SK-N-SH (cell line): ENCODE measurements around the gene LAP3. TPM values are rescaled to one million over a fixed set of nuclear protein-coding genes. Genes with fewer than 3 reads are reported as not detected.

ENCODE experiments used
- CTCF ChIA-PET: fragments of 300-600, 350-600 bp; formaldehyde crosslinking; extraction: SDS; loops from one replicate; lab custom pipeline; 2021; lab: Yijun Ruan, JAX
- POLR2A ChIA-PET: fragments of 350-600 bp; sonication (Branson Sonifier 250); formaldehyde crosslinking; extraction: SDS; loops from one replicate; lab custom pipeline; 2020; ENCODE audit warnings: antibody characterized with exemption, inconsistent platforms; lab: Yijun Ruan, JAX
- DNase-seq: peaks from one replicate; pipeline ENCODE4 v3.0.0; 2012
- H2AFZ ChIP-seq: fragments of 200-600 bp; sonication (generic); 2 replicates; pipeline ENCODE4 v1.8.1; 2016; ENCODE audit warnings: antibody characterized with exemption, mild to moderate bottlenecking, low read depth
- H3F3A ChIP-seq: fragments of 200-600 bp; sonication (generic); replicated peaks from 2 replicates; pipeline ENCODE3; 2016; ENCODE audit warnings: antibody characterized with exemption, mild to moderate bottlenecking; ENCODE audit not compliant: insufficient read depth
- H3K27ac ChIP-seq, 2 experiments: fragments of 200-500 bp in 1 of 2; fragments of 200-600 bp in 1 of 2; sonication (Bioruptor generic) in 1 of 2; sonication (generic), shearing (Covaris generic) in 1 of 2; 2 replicates each; pipeline versions ENCODE4 v1.5.1 to v1.6.1; 2014 to 2016; ENCODE audit warnings: low read depth in 2 of 2, inconsistent platforms in 1 of 2, low read length in 1 of 2, mild to moderate bottlenecking in 1 of 2, mixed read lengths in 1 of 2
- H3K27me3 ChIP-seq: fragments of 200-600 bp; sonication (generic), shearing (Covaris generic); 2 replicates; pipeline ENCODE4 v1.6.1; 2016; ENCODE audit warnings: mixed run types; ENCODE audit not compliant: insufficient read depth
- H3K36me3 ChIP-seq, 2 experiments: fragments of 200-500 bp in 1 of 2; fragments of 200-600 bp in 1 of 2; sonication (Bioruptor generic) in 1 of 2; sonication (generic) in 1 of 2; replicated peaks in 1 of 2; 2 replicates each; pipeline versions ENCODE3 to v1.5.1; 2014 to 2016; ENCODE audit warnings: low read length in 1 of 2, mild to moderate bottlenecking in 1 of 2; ENCODE audit not compliant: insufficient read depth in 2 of 2, control insufficient read depth in 1 of 2
- H3K4me1 ChIP-seq, 2 experiments: fragments of 200-500 bp in 1 of 2; fragments of 200-600 bp in 1 of 2; sonication (Bioruptor generic) in 1 of 2; sonication (generic), shearing (Covaris generic) in 1 of 2; 2 replicates each; pipeline versions ENCODE4 v1.5.1 to v1.6.1; 2014 to 2016; ENCODE audit warnings: low read depth in 1 of 2, low read length in 1 of 2, mixed run types in 1 of 2; ENCODE audit not compliant: insufficient read depth in 2 of 2, control insufficient read depth in 1 of 2
- H3K4me2 ChIP-seq: fragments of 200-600 bp; sonication (generic), shearing (Covaris generic); 2 replicates; pipeline ENCODE4 v1.6.1; 2017; ENCODE audit warnings: mixed run types
- H3K4me3 ChIP-seq, 2 experiments: fragments of 200-500 bp in 1 of 2; fragments of 200-600 bp in 1 of 2; sonication (Bioruptor generic) in 1 of 2; sonication (generic), shearing (Covaris generic) in 1 of 2; 2 replicates each; pipeline versions ENCODE4 v1.5.1 to v1.8.1; 2014 to 2016; ENCODE audit warnings: low read depth in 2 of 2, inconsistent platforms in 1 of 2, low read length in 1 of 2, mild to moderate bottlenecking in 1 of 2, mixed read lengths in 1 of 2, moderate library complexity in 1 of 2
- H3K79me2 ChIP-seq: fragments of 200-600 bp; sonication (generic); 2 replicates; pipeline ENCODE4 v1.8.1; 2017; ENCODE audit warnings: mild to moderate bottlenecking; ENCODE audit not compliant: insufficient read depth
- H3K9ac ChIP-seq: fragments of 200-600 bp; sonication (generic); 2 replicates; pipeline ENCODE4 v1.6.1; 2017; ENCODE audit warnings: mixed run types
- H3K9me2 ChIP-seq: fragments of 200-600 bp; sonication (generic); 2 replicates; pipeline ENCODE4 v1.6.1; 2017; ENCODE audit warnings: mixed run types
- H3K9me3 ChIP-seq: fragments of 200-600 bp; sonication (generic); 2 replicates; pipeline ENCODE4 v1.6.1; 2017; ENCODE audit warnings: mixed run types, mild to moderate bottlenecking, moderate library complexity
- H4K20me1 ChIP-seq: fragments of 200-600 bp; sonication (generic); 2 replicates; pipeline ENCODE4 v1.6.1; 2017; ENCODE audit warnings: mild to moderate bottlenecking, mixed run types; ENCODE audit not compliant: insufficient read depth
- FOSL2 ChIP-seq: IDR thresholded peaks from 2 replicates; pipeline ENCODE4 v1.4.0; 2012; ENCODE audit warnings: low read depth, mild to moderate bottlenecking, moderate library complexity, borderline replicate concordance
- GABPA ChIP-seq: IDR thresholded peaks from 2 replicates; pipeline ENCODE4 v1.4.0; 2012; ENCODE audit warnings: low read depth, mild to moderate bottlenecking
- GATA2 ChIP-seq: sonication (generic); formaldehyde crosslinking; IDR thresholded peaks from 2 replicates; pipeline ENCODE4 v1.5.0; 2020; ENCODE audit warnings: mild to moderate bottlenecking, missing genetic modification reagents
- JUND ChIP-seq: IDR thresholded peaks from 2 replicates; pipeline ENCODE4 v1.4.0; 2012
- MEF2A ChIP-seq: IDR thresholded peaks from 2 replicates; pipeline ENCODE4 v1.4.0; 2012; ENCODE audit warnings: low read depth, borderline replicate concordance
- NFIC ChIP-seq: IDR thresholded peaks from 2 replicates; pipeline ENCODE4 v1.4.0; 2012; ENCODE audit warnings: borderline replicate concordance
- RXRA ChIP-seq: IDR thresholded peaks from 2 replicates; pipeline ENCODE4 v1.4.0; 2012; ENCODE audit warnings: low read depth, mild to moderate bottlenecking, borderline replicate concordance
- SIN3A ChIP-seq: IDR thresholded peaks from 2 replicates; pipeline ENCODE4 v1.6.1; 2012; ENCODE audit warnings: low read depth, mild to moderate bottlenecking, low read length, moderate library complexity, borderline replicate concordance
- SMC3 ChIP-seq: IDR thresholded peaks from 2 replicates; pipeline ENCODE4 v1.6.1; 2012; ENCODE audit warnings: low read depth, low read length, improper control_type of control experiment
- TAF1 ChIP-seq: IDR thresholded peaks from 2 replicates; pipeline ENCODE4 v1.6.1; 2012; ENCODE audit warnings: low read depth, mild to moderate bottlenecking, low read length, moderate library complexity, borderline replicate concordance
- TCF12 ChIP-seq: IDR thresholded peaks from 2 replicates; pipeline ENCODE4 v1.4.0; 2012
- YY1 ChIP-seq: IDR thresholded peaks from 2 replicates; pipeline ENCODE4 v1.4.0; 2012; ENCODE audit warnings: low read depth, mild to moderate bottlenecking
- WGBS: methylation state at CpG from one replicate; pipeline ENCODE4 v1.1.6; 2017; ENCODE audit warnings: low lambda C conversion rate; 5-methylcytosine and 5-hydroxymethylcytosine counted together
- polyA plus RNA-seq, 3 experiments: library from polyadenylated mRNA; depleted of rRNA; stranded (reverse); fragments of >200 nt; gene quantifications; 2 replicates each; pipeline ENCODE4 v1.2.3, GENCODE V29; 2012
- TF ChIP-seq, protein P1 (sequence below): IDR thresholded peaks from 2 replicates; pipeline ENCODE4; 2012
- TF ChIP-seq, protein P2 (sequence below): fragments of 200-600 bp; sonication (generic); IDR thresholded peaks from 2 replicates; pipeline ENCODE4 v1.6.1; 2017; ENCODE audit warnings: antibody characterized with exemption, mild to moderate bottlenecking, moderate library complexity
- TF ChIP-seq, protein P3 (sequence below): IDR thresholded peaks from 2 replicates; pipeline ENCODE4 v1.4.0; 2012; ENCODE audit warnings: low read depth, borderline replicate concordance
- TF ChIP-seq, protein P4 (sequence below): IDR thresholded peaks from 2 replicates; pipeline ENCODE4 v1.4.0; 2012; ENCODE audit warnings: low read depth

LAP3 gene
- polyA plus RNA-seq, 1 of the 3 experiments (the other 2 are of a cell fraction) = 53.2 TPM

DNA sequence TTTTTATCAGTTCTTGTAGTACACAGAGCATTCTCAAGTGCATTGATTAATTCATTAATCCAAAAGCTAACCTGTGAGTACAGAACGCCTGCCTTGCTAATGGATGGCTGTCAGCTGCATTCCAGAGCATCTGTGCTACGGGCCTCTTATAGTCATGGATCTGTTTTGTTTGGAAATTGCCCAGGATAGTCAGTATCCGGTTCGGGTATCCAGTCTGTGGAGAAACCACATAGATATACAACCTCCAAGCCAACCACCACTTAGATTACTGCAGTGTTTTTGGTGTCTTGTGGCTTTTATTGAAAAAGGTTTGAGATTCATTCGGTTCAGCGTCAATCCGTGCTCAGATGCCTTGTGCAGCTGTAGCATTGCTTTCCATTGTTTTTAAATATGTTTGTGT, 4.0 kb downstream of the LAP3 start:
- Histone ChIP-seq H3F3A (peaks cover 2% of the 10 kb centered on the region), H4K20me1 (no peaks in the 10 kb centered on the region), H2AFZ (no peak overlapping the region), H3K9ac (no peak overlapping the region), H3K4me3 (no peak overlapping the region), H3K36me3 (peaks cover 12 to 54% of the 10 kb centered on the region in 2 experiments), H3K4me2 (no peak overlapping the region), H3K27me3 (no peaks in the 10 kb centered on the region), H3K27ac (no peak overlapping the region), H3K4me1 (peaks cover 8 to 9% of the 10 kb centered on the region in 2 experiments; a peak in 2 of 4 replicates), H3K79me2 (peaks cover 20% of the 10 kb centered on the region; the same call in 1 of the 2 replicates), H3K9me2 (no peaks in the 10 kb centered on the region), H3K9me3 (no peaks in the 10 kb centered on the region)
- CTCF ChIA-PET = interaction anchor here (1.0 kb wide), 1 partner anchor 227 kb away, joined by 3 read pairs; no protein-coding TSS in a partner anchor
- POLR2A ChIA-PET = no interaction called here
- no peak for DNase-seq
- TF ChIP-seq, protein P1, sequence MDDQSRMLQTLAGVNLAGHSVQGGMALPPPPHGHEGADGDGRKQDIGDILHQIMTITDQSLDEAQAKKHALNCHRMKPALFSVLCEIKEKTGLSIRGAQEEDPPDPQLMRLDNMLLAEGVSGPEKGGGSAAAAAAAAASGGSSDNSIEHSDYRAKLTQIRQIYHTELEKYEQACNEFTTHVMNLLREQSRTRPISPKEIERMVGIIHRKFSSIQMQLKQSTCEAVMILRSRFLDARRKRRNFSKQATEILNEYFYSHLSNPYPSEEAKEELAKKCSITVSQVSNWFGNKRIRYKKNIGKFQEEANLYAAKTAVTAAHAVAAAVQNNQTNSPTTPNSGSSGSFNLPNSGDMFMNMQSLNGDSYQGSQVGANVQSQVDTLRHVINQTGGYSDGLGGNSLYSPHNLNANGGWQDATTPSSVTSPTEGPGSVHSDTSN = no peak
- TF ChIP-seq YY1 (no peak), RXRA (no peak), SMC3 (no peak), FOSL2 (no peak), NFIC (no peak), JUND (no peak), MEF2A (no peak), GABPA (no peak), SIN3A (no peak), GATA2 (no peak), TAF1 (no peak), TCF12 (no peak)
- TF ChIP-seq, protein P2, sequence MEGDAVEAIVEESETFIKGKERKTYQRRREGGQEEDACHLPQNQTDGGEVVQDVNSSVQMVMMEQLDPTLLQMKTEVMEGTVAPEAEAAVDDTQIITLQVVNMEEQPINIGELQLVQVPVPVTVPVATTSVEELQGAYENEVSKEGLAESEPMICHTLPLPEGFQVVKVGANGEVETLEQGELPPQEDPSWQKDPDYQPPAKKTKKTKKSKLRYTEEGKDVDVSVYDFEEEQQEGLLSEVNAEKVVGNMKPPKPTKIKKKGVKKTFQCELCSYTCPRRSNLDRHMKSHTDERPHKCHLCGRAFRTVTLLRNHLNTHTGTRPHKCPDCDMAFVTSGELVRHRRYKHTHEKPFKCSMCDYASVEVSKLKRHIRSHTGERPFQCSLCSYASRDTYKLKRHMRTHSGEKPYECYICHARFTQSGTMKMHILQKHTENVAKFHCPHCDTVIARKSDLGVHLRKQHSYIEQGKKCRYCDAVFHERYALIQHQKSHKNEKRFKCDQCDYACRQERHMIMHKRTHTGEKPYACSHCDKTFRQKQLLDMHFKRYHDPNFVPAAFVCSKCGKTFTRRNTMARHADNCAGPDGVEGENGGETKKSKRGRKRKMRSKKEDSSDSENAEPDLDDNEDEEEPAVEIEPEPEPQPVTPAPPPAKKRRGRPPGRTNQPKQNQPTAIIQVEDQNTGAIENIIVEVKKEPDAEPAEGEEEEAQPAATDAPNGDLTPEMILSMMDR = no peak
- TF ChIP-seq, protein P3, sequence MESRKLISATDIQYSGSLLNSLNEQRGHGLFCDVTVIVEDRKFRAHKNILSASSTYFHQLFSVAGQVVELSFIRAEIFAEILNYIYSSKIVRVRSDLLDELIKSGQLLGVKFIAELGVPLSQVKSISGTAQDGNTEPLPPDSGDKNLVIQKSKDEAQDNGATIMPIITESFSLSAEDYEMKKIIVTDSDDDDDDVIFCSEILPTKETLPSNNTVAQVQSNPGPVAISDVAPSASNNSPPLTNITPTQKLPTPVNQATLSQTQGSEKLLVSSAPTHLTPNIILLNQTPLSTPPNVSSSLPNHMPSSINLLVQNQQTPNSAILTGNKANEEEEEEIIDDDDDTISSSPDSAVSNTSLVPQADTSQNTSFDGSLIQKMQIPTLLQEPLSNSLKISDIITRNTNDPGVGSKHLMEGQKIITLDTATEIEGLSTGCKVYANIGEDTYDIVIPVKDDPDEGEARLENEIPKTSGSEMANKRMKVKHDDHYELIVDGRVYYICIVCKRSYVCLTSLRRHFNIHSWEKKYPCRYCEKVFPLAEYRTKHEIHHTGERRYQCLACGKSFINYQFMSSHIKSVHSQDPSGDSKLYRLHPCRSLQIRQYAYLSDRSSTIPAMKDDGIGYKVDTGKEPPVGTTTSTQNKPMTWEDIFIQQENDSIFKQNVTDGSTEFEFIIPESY = no peak
- TF ChIP-seq, protein P4, sequence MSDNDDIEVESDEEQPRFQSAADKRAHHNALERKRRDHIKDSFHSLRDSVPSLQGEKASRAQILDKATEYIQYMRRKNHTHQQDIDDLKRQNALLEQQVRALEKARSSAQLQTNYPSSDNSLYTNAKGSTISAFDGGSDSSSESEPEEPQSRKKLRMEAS = no peak
- WGBS = 74% methylated on average over 7 of the region's 7 CpGs
